ENCODE results near the gene NT5DC2. TPM values are rescaled to one million over a fixed set of nuclear protein-coding genes. Genes with fewer than 3 reads are reported as not detected.

NT5DC2 gene
- total RNA-seq, 1 donor: 68.2 TPM

GRCh38 chr3:52551118-52551517 is 17.5 kb upstream of the NT5DC2 start:
- no peak for DNase-seq (ENCODE audit: low read depth)
- H3K4me3 ChIP-seq (ENCODE audit: low read depth, low read length): no peak overlapping the region
- TF ChIP-seq CTCF (IDR thresholded peaks at IDR 0.05; ENCODE audit: insufficient read depth, low read length): no peak

GRCh38 chr3:52547143-52547542 is 13.5 kb upstream of the NT5DC2 start:
- no peak overlapping the region for H3K4me3 ChIP-seq (ENCODE audit: low read depth, low read length)
- no peak for TF ChIP-seq CTCF (IDR thresholded peaks at IDR 0.05; ENCODE audit: insufficient read depth, low read length)
- DNase-seq (ENCODE audit: low read depth): no peak

- H3K4me3 ChIP-seq (ENCODE audit: low read depth, low read length): no peak overlapping the region
- TF ChIP-seq CTCF (IDR thresholded peaks at IDR 0.05; ENCODE audit: insufficient read depth, low read length): no peak
- DNase-seq (ENCODE audit: low read depth): peak; percentile 31
These were observed 12.6 kb upstream of the NT5DC2 start for GRCh38 chr3:52546111-52546901.

- no peak for DNase-seq (ENCODE audit: low read depth)
- no peak for TF ChIP-seq CTCF (IDR thresholded peaks at IDR 0.05; ENCODE audit: insufficient read depth, low read length)
- no peak overlapping the region for H3K4me3 ChIP-seq (ENCODE audit: low read depth, low read length)
These were observed 11.3 kb upstream of the NT5DC2 start for GRCh38 chr3:52544937-52545336.

- no peak for DNase-seq (ENCODE audit: low read depth)
- H3K4me3 ChIP-seq (ENCODE audit: low read depth, low read length): no peak overlapping the region
- no peak for TF ChIP-seq CTCF (IDR thresholded peaks at IDR 0.05; ENCODE audit: insufficient read depth, low read length)
These were observed 7.4 kb upstream of the NT5DC2 start for GRCh38 chr3:52541050-52541449.

- H3K4me3 ChIP-seq (ENCODE audit: low read depth, low read length): no peak overlapping the region
- no peak for DNase-seq (ENCODE audit: low read depth)
- TF ChIP-seq CTCF (IDR thresholded peaks at IDR 0.05; ENCODE audit: insufficient read depth, low read length): no peak
These were observed 5.5 kb upstream of the NT5DC2 start for GRCh38 chr3:52539010-52539653.
